ENCODE measurements around the gene TBC1D16. TPM values are rescaled to one million over a fixed set of nuclear protein-coding genes. Genes with fewer than 3 reads are reported as not detected.

TBC1D16 gene
- total RNA-seq, 6 experiments from 2014 or later: 5.8 to 21.0 (median 14.4) TPM

DNA sequence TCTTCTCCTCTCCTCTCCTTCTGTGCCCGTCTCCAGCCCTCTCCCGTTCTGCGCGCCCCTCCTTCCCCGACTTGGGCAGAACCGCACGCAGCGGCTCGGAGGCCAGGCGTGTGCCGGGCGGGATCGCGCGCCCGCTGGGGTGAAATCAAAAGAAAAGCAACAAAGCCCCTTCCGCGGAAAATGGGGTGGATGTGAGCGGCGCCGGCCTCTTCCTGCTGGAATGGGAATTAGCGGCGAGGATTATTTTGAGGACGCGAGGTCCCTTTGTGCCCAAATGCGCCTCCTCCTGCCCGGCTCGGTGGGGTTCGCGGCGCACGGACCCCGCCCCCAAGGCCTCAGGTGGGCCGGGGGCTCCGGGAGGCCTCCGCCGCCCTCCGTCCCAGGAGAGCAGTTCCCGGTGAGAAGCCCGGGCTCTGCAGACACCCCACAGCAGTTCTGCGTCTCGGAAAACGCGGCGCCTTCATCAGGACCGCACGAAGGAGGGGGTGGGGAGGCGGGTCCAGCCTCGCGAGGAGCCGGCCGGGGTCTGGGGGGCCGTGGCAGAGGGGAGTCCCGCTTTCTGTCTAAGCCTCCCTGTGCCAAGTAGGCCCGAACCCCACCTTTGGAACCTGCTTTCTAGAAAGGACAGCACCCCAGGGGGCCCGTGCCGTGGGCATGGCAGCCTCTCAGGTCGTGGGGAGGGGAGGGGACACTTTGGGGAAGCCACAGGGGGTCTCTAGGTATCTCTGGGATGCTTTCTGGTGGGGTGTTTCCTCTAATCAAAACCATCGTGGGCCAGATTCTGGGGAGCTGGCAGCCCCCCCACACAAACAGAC, 105.4 kb downstream of the TBC1D16 start:
- DNase-seq: no peak
- H3K9me3 ChIP-seq: no peaks in the 10 kb centered on the region
- intact Hi-C loops (cut with DNase I): no loop called here
- no peak overlapping the region for H3K27ac ChIP-seq
- no peak for ATAC-seq
- H3K27me3 ChIP-seq: no peaks in the 10 kb centered on the region
- TF ChIP-seq, protein P1, sequence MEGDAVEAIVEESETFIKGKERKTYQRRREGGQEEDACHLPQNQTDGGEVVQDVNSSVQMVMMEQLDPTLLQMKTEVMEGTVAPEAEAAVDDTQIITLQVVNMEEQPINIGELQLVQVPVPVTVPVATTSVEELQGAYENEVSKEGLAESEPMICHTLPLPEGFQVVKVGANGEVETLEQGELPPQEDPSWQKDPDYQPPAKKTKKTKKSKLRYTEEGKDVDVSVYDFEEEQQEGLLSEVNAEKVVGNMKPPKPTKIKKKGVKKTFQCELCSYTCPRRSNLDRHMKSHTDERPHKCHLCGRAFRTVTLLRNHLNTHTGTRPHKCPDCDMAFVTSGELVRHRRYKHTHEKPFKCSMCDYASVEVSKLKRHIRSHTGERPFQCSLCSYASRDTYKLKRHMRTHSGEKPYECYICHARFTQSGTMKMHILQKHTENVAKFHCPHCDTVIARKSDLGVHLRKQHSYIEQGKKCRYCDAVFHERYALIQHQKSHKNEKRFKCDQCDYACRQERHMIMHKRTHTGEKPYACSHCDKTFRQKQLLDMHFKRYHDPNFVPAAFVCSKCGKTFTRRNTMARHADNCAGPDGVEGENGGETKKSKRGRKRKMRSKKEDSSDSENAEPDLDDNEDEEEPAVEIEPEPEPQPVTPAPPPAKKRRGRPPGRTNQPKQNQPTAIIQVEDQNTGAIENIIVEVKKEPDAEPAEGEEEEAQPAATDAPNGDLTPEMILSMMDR (IDR thresholded peaks at IDR 0.05): no peak
- 2% methylated on average over 33 of the region's 59 CpGs for whole genome bisulfite sequencing (ENCODE audit: insufficient coverage, low coverage, low lambda C conversion rate, missing lambda C conversion rate)
- H3K4me1 ChIP-seq: peaks cover 0 to 32% (median 2%) of the 10 kb centered on the region in 4 donors
- H3K36me3 ChIP-seq: no peaks in the 10 kb centered on the region
- no peak overlapping the region for H3K4me3 ChIP-seq

DNA sequence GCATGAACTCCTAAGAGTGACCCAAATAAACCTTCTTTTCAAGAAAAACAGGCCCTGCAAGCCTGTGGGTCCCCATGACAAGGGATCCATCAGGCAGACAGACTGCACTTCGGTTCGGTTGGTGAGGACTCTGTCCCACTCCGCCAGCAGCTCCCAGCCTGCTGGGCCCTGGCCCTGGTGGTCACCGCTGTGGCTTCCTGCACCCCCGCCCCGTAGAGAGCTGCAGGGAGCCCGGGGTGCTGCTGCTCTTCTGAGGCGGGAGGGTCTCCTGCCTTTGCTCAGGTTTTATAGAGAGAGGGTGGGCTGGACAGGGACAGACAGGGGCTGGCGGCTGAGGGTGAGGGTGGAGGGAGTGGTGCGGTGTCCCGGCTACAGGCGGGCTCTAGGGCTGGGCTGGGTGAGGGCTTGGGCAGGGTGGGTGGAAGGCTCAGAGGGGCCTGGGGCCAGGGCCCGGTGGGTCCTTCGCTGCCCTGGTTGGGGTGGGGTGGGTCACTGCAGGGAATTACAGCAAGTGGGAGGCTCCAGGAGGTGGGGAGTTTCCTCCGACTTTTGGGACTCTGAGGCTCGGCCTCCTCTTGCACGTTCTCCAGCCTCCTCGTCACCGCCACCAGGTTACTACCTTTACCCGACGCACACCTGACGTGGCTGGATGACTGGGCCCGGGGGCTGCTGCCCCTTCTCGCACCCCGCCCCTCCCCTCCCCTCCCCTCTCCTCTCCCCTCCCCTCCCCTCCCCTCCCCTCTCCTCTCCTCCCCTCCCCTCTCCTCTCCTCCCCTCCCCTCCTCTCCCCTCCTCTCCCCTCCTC, 106.2 kb downstream of the TBC1D16 start:
- intact Hi-C loops (cut with DNase I): loop anchor here in 1 of 2 donors (10.0 kb wide), 1 partner anchor 55 kb away; no protein-coding TSS in a partner anchor
- ATAC-seq (no peak), DNase-seq (no peak)
- Histone ChIP-seq H3K9me3 (no peaks in the 10 kb centered on the region), H3K36me3 (no peaks in the 10 kb centered on the region), H3K27me3 (no peaks in the 10 kb centered on the region), H3K4me1 (peaks cover 0 to 35% (median 2%) of the 10 kb centered on the region in 4 donors), H3K4me3 (no peak overlapping the region), H3K27ac (no peak overlapping the region)
- no peak for TF ChIP-seq POLR2A (IDR thresholded peaks at IDR 0.05)
- TF ChIP-seq, protein P1 (IDR thresholded peaks at IDR 0.05): no peak
- WGBS (ENCODE audit: insufficient coverage, low coverage, low lambda C conversion rate, missing lambda C conversion rate): no CpG with 5 or more reads among the region's 25 CpGs

DNA sequence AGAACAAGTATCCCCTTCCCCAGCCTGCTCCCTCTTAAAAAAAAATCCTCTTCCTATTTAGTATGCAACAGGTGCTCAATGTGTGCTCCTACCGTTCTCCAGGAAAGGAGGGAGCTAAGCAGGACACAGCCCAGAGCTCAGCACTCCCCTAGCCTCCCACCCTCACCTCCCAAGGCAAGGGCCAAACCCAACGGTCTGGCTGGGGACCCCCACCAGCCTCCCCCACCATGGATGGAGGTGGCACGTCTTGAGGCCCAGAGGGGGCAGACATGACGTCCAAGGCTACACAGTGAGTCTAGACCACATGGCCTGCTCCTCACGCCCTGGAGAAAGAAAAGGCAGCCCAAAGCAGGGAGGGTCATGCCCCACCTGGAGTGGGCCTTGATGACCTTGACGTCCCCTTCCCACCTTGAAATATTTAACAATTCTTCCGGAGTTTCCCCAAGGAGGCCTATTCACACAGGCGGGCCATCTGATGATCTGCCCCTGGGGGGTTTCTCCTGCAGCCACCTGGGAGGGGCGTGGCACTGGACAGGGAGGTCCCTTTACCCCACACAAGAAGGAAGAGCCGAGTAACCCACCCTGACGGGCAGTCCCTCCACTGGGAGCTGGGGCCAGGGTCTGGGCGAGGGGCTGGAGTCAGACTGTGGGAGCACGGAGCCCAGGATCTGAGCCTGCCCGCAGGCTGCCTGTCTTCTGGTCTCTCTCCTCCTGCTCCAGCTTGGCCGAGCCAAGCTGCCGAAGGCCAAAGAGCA, 107.0 kb downstream of the TBC1D16 start:
- Histone ChIP-seq H3K4me3 (no peak overlapping the region), H3K27me3 (no peaks in the 10 kb centered on the region), H3K4me1 (peaks cover 0 to 35% (median 2%) of the 10 kb centered on the region in 4 donors), H3K9me3 (no peaks in the 10 kb centered on the region), H3K36me3 (no peaks in the 10 kb centered on the region), H3K27ac (no peak overlapping the region)
- DNase-seq: no peak
- WGBS (ENCODE audit: insufficient coverage, low coverage, low lambda C conversion rate, missing lambda C conversion rate): 67% methylated on average over 1 of the region's 16 CpGs
- ATAC-seq: no peak
- no peak for TF ChIP-seq POLR2A (IDR thresholded peaks at IDR 0.05)
- TF ChIP-seq, protein P1 (IDR thresholded peaks at IDR 0.05): no peak
- intact Hi-C loops (cut with DNase I): loop anchor here in 1 of 2 donors (10.0 kb wide), 1 partner anchor 56 kb away; no protein-coding TSS in a partner anchor

Data from right lobe of liver (tissue), 6 donors.